CMK (cell line): Measurements from ENCODE around the gene NR2F6.
A peak's percentile ranks its signal among the peaks of the same experiment; 100 is the strongest.
"Not testable (repeated sequence)": the region's sequence is repeated elsewhere in the genome, so short reads cannot be mapped to it uniquely, and the experiment has no call there.

ENCODE experiments used
- DNase-seq: peaks from one replicate; pipeline ENCODE4 v3.0.0-alpha.2; 2010; ENCODE audit warnings: low read depth

The NR2F6 gene

DNA sequence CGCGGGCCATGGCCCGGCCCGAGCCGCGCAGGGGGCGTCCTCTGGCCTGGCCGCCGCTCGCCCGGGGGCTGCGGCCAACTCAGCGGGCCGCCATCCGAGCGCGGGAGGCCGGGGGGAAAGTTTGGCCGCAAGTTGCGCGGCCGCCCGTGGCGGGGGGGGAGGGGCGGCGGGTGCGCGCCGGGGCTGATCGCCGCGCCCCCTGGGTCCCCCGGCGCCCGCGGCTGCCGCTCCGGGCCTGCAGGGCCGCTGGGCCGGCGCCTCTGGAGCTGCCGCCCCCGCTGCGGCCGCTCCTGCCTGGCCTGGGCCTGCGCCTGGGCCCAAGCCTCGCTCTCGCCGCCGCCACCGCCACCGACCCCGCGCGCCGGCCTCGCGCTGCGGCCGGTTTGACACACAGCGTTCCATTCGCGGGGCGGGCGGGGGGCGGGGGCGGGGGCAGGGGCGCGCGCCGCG, at the start of gene NR2F6:
Gene NR2F6 (minus strand): TSS at position 385 of the 450 bp plus-strand sequence. CDS start 699 bp downstream, outside the sequence.
- DNase-seq = no peak

DNA sequence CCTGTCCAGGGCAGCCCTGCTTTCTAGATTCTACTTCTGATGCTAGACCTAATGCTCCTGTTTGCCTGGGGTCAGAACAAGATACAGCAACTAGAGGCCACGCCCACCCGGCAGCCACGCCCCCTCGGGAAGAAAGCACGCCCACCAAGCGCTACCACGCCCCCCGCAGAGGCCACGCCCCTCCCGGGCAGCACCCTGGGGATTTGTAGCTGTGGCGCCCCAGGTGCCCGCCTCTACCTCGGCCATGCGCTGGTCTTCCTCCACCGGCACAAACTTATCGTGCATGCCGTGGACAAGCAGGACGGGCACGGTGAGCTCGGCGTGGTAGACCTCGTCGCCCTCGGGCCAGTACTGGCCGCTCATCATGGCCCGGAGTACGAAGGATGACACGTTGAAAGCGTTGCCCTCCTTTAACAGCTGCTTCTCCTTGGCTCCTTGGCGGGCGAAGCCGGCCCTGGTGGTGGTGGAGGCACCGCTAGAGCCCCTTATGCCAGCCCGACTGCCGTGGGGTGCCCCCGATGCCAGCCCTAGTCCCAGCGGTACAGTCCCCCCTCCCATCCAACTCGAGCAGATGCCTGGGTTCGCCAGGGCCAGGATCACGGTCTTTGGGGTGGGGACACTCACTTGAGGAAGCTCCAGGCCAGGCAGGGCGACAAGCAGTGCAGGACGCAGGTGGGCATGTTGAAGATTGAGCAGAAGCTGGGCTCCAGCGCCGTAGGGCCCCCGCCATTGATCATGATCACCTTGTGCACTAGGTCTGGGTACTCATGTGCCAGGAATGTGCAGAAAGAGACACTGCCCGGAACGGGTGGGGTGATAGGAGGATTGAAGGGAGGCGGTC, 48.6 kb upstream of the NR2F6 start:
- DNase-seq = no peak

DNA sequence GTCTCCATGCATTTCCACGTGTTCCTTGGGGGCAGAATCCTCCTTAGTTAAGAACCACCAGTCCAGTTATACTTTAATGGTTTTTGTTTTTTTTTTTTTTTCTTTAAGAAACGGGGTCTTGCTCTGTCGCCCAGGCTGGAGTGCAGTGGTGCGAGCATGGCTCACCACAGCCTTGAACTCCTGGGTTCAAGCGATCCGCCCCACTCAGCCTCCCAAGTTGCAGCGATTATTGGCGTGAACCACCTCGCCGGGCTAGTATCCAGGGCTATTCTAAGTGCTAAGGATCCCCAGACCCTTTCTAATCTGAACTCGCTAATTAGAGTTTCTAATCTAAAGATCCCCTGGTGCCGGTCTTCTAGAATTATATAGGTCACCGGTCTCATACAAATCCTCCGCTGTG, 47.9 kb upstream of the NR2F6 start:
- no peak for DNase-seq

DNA sequence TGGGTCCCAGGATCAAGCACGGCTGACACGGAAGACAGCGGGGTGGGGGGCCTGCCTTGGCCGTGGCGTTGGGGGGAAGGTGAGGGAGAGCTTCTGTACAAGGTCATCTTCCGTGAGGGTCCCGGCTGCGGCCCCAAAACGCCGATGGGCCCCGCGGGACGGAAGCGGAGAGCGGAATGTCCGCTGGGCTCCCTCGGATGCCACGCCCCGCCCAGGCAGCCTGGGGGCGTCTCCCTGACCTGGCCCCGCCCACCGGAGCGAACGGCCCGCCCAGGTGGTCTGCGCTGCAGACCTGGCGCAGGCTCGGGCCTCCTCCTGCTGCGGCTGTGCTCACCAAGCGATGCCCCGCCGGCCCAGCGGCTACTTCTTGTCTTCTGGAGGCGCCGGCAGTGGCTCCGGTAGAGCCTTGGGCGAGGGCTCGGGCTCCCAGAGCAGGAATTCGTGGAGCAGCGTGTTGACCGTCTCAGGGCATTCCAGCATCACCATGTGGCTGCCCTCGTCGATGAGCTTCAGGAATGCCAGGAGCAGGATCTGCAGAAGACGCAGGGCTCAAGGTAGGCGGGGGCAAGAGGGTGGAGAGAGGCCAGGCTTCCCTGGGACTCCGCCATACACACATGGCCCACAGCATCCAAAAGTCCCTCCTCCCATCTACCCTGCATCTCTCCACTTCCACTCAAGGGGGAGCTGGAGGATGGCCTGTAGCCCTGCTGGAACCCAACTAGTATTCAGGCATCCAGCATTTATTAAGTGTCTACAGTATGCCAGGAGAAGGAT, 46.8 kb upstream of the NR2F6 start:
- DNase-seq = peak; percentile 56

DNA sequence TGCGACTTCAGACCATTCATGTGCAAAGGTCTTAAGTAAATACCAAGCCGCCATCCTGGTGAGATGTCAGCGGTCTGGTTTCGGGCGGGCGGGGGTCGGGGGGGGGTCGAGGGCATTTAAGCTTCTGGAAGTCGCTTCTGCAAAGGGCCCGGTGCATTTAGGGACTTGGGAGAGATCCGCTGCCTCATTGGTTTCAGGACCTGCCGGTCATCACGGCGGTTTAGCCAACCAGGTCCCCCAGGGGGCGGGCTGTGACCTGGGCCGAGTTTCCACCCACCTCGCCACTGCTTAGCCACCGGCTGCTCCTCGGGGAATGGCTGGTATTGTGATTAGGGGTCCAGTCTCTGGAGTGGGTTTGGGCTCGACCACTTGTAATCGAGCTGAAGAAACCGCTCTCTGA, 43.8 kb upstream of the NR2F6 start:
- no peak for DNase-seq

DNA sequence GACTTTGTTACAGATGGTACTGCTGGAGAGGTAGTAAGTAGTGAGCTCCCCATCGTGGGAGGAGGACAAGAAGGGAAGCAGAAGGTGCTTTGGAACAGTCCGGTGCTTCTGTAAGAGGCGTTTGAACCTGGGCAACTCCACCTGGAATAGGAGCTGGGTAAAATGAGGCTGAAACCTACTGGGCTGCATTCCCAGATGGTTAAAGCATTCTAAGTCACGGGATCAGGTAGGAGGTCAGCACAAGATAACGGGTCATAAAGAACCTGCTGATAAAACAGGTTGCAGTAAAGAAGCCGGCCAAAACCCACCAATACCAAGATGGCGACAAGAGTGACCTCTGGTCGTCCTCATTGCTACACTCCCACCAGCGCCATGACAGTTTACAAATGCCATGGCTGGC, 41.0 kb upstream of the NR2F6 start:
- DNase-seq = no peak

DNA sequence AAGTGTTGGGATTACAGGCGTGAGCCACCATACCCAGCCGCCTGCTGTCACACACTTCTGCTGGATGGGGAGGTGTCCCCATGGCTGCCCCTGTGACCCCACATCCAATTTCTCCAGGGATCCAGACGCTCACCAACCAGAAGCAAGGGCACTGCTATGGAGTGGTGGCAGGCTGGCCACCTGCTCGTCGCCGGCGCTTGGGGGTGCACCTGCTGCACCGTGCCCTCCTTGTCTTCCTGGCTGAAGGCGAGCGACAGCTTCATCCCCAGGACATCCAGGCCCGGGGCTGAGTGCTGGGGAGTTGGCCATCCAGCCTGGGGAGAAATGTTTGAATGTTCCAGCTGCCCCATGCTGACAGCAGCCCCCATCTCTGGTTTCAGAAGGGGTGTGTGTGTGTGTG, 40.5 kb upstream of the NR2F6 start:
- DNase-seq = no peak

DNA sequence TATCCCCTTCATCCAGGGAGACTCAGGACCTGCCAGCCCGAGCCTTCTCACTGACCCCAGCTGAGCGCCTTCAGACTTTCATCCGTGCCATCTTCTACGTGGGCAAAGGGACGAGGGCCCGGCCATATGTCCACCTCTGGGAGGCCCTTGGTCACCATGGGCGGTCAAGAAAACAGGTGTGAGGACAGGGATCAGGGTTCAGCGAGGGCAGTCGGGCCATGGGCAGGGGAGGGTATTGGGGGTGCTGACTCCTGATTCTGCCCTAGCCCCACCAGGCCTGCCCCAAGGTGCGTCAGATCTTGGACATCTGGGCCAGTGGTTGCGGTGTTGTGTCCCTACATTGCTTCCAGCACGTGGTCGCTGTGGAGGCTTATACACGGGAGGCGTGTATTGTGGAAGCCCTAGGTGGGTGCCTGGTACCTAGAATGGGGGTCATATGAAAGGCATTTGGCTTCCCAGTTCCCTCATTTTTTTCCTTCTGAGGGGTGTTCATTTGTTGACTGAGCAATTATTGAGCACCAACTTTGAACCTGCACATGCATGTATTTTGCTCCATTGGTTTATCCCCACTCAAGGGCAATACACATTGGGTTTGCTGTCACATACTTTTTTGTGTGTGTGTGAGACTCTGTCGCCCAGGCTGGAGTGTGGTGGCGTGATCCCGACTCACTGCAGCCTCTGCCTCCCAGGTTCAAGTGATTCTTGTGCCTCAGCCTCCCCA, 39.9 kb upstream of the NR2F6 start:
- no peak for DNase-seq

DNA sequence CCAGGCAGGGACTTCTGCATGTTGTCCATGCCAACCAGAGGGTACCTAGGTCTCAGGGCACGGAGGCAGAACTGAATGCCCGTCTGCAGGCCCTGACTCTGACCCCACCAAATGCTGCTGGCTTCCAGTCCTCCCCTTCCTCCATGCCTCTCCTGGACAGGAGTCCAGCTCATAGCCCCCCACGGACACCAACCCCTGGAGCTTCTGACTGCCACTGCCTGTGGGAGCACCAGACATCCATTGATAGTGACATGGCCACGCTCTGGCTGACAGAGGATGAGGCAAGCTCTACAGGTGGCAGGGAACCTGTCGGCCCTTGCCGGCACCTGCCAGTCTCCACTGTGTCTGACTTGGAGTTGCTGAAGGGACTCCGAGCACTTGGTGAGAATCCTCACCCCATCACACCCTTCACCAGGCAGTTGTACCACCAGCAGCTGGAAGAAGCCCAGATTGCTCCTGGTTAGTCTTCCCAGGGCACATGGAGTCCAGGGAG, 37.8 kb upstream of the NR2F6 start:
- no peak for DNase-seq

DNA sequence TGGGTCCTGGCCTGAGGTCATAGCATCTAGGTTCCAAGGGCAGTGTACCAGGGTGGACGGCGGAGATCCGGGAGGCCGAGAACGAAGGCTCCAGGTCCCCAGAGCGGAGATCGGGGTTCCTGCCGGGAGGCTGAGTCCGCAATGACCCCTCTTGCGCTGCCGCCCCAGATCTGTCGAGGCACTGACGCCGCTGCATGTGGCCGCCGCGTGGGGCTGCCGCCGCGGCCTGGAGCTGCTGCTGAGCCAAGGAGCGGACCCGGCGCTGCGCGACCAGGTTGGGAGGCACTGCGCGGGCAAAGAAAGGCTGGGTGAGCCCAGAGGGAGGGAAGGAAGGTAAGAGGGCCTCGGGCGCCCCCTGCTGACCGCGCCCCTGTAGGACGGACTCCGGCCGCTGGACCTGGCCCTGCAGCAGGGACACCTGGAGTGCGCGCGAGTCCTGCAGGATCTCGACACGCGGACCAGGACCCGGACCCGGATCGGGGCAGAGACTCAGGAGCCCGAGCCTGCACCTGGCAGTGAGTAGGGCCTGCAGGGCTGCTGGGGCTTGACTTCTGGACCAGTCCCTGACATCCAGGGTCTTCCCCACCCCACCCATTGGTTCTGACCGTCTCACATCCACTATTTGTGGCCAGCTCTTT, 36.9 kb upstream of the NR2F6 start:
- no peak for DNase-seq

DNA sequence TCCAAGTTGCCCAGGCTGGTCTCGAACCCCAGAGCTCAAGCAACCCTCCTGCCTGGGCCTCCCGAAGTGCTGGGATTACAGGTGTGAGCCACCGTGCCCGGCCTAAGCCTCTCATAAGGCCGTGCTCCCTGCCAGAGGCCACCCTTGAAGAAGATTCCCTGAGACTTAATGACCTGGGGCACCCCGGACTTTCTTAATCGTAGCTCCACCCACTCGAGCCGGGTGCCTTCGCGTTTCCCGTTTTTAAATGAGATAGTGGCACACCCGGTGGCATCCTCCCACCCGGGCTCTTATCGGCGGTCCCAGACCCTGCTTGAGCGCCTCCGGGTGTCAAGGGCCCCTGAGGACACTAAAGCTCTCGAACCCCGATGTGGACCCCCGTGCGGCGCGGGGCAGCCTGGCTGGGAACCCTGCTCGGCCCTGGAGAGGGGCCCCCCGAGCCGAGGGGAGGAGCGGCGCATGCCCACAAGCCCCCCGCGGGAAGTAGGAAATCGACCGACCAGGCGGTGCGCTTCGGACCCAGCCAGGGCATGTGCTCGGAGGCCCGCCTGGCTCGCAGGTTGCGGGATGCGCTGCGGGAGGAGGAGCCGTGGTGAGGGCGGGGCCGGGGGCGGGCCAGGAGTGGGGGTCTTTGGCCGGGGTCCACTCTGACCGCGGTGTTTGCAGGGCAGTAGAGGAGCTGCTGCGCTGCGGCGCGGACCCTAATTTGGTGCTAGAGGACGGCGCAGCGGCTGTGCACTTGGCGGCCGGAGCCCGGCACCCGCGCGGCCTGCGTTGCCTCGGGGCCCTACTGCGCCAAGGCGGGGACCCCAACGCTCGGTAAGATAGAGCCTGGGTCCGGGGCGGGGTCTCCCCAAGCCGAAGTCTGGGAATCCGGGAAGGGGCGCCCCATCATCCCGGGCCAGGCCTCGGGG, 35.9 kb upstream of the NR2F6 start, which contains the start of gene ANKLE1:
Gene ANKLE1 (plus strand): TSS at position 511 of the 914 bp plus-strand sequence. CDS start 20 bp downstream, at position 531.
- DNase-seq = peak; percentile 74

DNA sequence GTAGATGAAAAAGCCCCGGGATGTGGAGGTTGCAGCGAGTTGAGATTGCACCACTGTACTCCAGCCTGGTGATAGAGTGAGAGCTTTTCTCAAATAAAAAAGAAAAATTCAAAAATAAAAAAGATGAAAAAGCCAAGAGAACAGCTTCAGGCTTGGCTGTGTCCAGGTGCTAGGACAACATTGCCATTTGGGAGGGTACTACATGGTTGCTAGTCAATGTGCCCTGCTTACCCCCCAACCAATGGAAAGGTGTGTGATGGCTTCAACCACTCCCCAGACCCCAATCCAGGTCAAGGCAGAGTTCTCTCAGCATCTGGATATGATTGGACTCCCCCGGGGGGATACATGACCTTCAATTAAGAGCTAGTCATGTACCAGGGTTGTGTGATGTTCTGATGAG, 33.7 kb upstream of the NR2F6 start:
- DNase-seq = no peak

DNA sequence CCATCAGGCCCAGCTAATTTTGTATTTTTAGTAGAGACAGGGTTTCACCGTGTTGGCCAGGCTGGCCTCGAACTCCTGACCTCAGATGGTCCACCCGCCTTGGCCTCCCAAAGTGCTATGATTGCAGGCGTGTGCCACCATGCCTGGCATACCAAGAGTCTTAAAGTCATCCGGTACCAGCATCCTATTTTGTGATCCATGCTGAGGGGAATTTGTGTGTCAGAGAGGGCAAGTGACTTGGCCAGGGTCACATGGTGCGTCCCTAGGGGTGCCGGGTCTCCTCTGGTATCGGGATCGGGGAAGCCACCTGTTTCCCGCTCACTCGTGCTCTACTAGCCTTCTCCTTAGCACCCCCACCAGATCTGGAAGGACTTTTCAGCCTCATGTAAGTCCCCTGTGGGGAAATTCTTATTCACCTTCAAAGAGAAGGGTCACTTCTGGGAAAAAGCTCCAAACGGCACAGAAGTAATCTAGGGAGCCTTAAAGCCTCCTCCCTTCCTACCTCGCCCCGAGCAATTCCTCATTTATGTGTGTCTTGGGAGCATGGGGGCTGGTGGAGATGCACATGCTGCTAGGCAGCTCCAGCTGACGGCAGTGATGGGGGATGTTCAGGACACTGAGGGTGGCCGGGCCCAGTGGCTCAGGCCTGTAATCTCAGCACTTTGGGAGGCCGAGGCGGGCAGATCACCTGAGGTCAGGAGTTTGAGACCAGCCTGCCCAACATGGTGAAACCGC, 29.9 kb upstream of the NR2F6 start:
- DNase-seq = no peak

DNA sequence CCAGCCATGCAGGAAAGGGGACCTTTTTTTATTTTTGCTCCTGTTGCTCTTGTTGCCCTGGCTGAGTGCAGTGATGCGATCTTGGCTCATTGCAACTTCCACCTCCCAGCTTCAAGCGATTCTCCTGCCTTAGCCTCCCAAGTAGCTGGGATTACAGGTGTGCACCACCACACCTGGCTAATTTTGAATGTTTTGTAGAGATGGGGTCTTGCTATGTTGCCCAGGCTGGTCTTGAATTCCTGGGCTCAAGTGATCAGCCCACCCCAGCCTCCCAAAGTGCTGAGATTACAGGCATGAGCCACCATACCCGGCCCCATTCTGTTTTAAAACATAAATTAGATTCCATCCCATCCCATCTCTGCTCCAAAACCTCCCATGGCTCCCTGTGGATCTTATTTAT, 29.2 kb upstream of the NR2F6 start:
- DNase-seq = not testable (repeated sequence)

DNA sequence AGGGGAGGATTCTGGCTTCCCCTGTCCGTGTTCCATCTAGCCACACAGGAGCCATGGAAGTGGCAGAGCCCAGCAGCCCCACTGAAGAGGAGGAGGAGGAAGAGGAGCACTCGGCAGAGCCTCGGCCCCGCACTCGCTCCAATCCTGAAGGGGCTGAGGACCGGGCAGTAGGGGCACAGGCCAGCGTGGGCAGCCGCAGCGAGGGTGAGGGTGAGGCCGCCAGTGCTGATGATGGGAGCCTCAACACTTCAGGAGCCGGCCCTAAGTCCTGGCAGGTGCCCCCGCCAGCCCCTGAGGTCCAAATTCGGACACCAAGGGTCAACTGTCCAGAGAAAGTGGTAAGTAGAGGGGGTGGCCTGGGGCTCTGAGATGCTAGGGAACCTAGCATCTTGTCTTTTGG, 23.0 kb upstream of the NR2F6 start:
- DNase-seq = no peak

DNA sequence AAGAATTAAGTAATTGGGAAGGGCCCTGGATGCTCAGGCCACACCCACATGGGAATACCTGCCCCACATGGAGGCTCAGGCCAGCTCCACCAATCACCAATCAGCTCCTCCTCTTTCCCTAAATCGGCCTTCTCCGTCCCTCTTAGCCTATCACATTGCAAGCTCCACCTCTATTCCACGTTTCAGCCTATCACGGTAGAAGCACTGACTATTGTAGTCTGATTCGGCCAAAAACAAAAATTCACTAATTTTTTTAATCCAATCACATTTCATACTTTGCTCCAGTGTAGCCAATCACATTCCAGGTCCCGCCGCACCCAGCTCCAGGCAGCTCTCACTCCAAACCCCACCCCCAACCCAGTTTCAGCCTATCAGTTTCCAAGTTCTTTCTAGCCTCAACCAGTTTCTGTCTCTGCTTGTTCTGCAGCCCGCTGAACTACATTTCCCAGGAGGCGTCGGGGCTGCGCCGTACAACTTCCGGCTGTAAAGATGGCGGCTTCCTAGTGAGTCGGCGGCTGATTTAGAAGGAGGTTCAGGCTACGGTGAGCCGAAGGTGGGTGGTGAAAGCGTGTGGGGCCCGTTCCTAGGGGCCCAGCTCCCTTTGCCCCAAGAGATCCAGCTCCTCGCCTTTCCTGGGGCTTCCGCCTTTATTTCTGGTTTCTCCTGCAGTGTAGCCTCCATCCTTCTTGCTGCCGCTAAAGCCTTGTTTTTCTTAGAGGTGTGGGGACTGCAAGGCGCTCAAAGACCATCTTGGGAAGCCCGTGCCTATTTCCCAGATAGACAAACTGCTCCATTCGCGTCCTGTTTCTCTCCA, 21.5 kb upstream of the NR2F6 start, which contains the start of gene BABAM1:
Gene BABAM1 (plus strand): TSS at position 469 of the 814 bp plus-strand sequence. CDS start 1,364 bp downstream, outside the sequence.
- peak; percentile 97 for DNase-seq

DNA sequence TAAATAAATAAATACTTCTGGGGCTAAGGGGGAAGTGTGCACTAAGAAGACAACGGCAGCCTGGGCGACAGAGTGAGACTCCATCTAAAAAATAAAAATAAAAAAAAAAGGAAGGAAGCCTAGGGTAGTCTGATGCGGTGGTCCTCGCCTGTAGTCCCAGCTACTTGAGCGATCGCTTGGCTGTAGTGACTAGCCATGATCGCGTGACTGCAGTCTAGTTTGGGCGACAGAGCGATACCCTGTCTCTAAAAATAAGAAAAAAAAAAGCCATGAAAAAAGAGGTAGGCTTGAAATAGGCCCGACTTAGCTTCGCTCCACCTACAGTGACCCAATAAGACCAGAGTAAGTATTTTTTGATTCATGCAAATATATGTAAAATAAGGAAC, 20.9 kb upstream of the NR2F6 start:
- no peak for DNase-seq

DNA sequence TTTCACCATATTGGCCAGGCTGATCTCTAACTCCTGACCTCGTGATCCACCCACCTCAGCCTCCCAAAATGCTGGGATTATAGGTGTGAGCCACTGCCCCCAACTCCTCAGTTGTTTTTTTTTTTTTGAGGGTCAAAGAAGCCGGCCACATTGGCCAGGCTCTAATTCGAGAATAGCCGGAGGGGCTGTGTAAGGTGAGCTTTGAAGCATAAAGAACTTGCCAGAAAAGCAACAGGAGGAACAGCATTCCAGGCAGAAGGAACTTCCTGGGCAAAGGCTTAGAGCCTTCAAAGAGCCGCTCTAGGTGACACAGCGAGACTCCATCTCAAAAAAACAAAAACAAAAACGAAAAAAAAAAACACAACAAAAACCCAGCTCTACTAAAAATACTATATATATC, 20.3 kb upstream of the NR2F6 start:
- DNase-seq = no peak

DNA sequence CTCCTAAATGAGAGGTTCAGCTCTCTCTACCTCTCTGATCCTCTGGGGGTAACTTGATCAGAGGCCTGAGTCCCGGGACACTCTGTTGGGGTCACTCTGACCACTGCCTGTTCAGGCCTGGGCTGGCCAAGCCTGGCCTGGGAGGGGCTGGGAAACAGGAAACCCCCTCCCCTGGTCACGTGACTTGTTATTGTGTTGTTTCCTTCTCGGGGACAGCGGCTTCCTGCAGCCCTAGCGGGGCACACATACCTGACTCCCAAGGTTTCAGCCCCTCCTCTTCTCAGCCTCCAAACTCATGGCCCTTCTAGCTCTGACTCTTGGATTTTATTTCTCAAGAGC, 18.9 kb upstream of the NR2F6 start, which contains the start of gene USHBP1:
Gene USHBP1 (minus strand): TSS at position 105 of the 339 bp plus-strand sequence. CDS start 446 bp downstream, outside the sequence.
- DNase-seq = no peak
